Omental fat pad (tissue), 4 donors: Measurements from ENCODE around the gene LRRC74A. TPM values are rescaled to one million over a fixed set of nuclear protein-coding genes. Genes with fewer than 3 reads are reported as not detected.
A peak's percentile ranks its signal among the peaks of the same experiment; 100 is the strongest.

ENCODE experiments used
- ATAC-seq: fragments of 150-250 bp; one replicate; pipeline ENCODE4 v1.9.1; 2016; ENCODE audit warnings: mild to moderate bottlenecking, moderate library complexity; ENCODE audit not compliant: low FRiP score
- DNase-seq: peaks from one replicate; pipeline ENCODE4 v3.0.0-alpha.2; 2019; ENCODE audit warnings: low spot score
- CTCF ChIP-seq, 3 donors: fragments of 450-650 bp; IDR thresholded peaks; one replicate each; pipeline ENCODE4 v1.5.1; 2016 to 2017; ENCODE audit warnings: antibody characterized with exemption in 3 of 3, mild to moderate bottlenecking in 3 of 3, moderate library complexity in 2 of 3
- total RNA-seq, 4 donors: library from RNA; depleted of rRNA; stranded (reverse); fragments of >200 nt; gene quantifications; one replicate each; pipeline ENCODE4 v1.1.0, GENCODE V29; 2016

Gene LRRC74A
- total RNA-seq, 4 donors from 2014 or later = not detected

GRCh38 chr14:76872796-76873432 is 46.7 kb downstream of the LRRC74A start:
- DNase-seq = peak; percentile 66
- peak in 2 of 3 donors; percentile 43 to 62 for TF ChIP-seq CTCF (IDR thresholded peaks at IDR 0.05)
- no peak for ATAC-seq

- ATAC-seq = no peak
- no peak for DNase-seq
- TF ChIP-seq CTCF (IDR thresholded peaks at IDR 0.05) = no peak
Observed at GRCh38 chr14:76874734-76875133, 48.5 kb downstream of the LRRC74A start.

- DNase-seq = no peak
- peak in 2 of 3 donors; percentile 27 to 79 for TF ChIP-seq CTCF (IDR thresholded peaks at IDR 0.05)
- ATAC-seq = peak; percentile 75
Observed at GRCh38 chr14:76876076-76876475, 49.9 kb downstream of the LRRC74A start.

- ATAC-seq = no peak
- TF ChIP-seq CTCF (IDR thresholded peaks at IDR 0.05) = no peak
- no peak for DNase-seq
Observed at GRCh38 chr14:76877871-76878270, 51.7 kb downstream of the LRRC74A start.

GRCh38 chr14:76880449-76880848 is 54.2 kb downstream of the LRRC74A start:
- no peak for TF ChIP-seq CTCF (IDR thresholded peaks at IDR 0.05)
- ATAC-seq = no peak
- DNase-seq = no peak

- ATAC-seq = no peak
- TF ChIP-seq CTCF (IDR thresholded peaks at IDR 0.05) = no peak
- no peak for DNase-seq
Observed at GRCh38 chr14:76881348-76881747, 55.1 kb downstream of the LRRC74A start.

GRCh38 chr14:76882651-76883050 is 56.4 kb downstream of the LRRC74A start:
- no peak for ATAC-seq
- no peak for TF ChIP-seq CTCF (IDR thresholded peaks at IDR 0.05)
- no peak for DNase-seq
